Erythroblast (primary cell): ENCODE data around the gene TMEM80.

Experiments used
- GATA1 ChIP-seq: IDR thresholded peaks from 2 replicates; pipeline ENCODE4 v1.6.1; 2011; ENCODE audit warnings: low read depth, mild to moderate bottlenecking, control low read depth, low read length, moderate library complexity
- POLR2A ChIP-seq: IDR thresholded peaks from 2 replicates; pipeline ENCODE4 v1.6.1; 2011; ENCODE audit warnings: mild to moderate bottlenecking, low read length

GRCh38 chr11:655036-655726 is 40.4 kb upstream of the TMEM80 start:
- no peak for TF ChIP-seq POLR2A
- no peak for TF ChIP-seq GATA1
